SIG-M5 (cell line): Measurements from ENCODE around the gene KRTAP24-1.

Source experiments
- DNase-seq: peaks from one replicate; lab custom pipeline; 2025; lab: John Stamatoyannopoulos, UW

KRTAP24-1 gene, protein sequence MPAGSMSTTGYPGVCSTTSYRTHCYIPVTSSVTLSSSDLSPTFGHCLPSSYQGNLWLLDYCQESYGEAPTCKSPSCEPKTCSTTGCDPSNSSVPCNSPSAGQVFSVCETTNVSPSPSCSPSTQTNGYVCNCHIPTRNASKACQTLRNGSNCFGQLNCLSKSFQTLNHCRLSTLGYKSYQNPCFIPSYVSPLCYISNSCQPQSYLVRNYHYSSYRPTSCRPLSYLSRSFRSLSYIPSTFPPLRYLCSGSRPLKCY

GRCh38 chr21:30282850-30283249 is at the start of gene KRTAP24-1:
Gene KRTAP24-1, minus strand, starts transcription at chr21:30282950. Its CDS starts 18 bp downstream, at chr21:30282932.
- no peak for DNase-seq

DNA sequence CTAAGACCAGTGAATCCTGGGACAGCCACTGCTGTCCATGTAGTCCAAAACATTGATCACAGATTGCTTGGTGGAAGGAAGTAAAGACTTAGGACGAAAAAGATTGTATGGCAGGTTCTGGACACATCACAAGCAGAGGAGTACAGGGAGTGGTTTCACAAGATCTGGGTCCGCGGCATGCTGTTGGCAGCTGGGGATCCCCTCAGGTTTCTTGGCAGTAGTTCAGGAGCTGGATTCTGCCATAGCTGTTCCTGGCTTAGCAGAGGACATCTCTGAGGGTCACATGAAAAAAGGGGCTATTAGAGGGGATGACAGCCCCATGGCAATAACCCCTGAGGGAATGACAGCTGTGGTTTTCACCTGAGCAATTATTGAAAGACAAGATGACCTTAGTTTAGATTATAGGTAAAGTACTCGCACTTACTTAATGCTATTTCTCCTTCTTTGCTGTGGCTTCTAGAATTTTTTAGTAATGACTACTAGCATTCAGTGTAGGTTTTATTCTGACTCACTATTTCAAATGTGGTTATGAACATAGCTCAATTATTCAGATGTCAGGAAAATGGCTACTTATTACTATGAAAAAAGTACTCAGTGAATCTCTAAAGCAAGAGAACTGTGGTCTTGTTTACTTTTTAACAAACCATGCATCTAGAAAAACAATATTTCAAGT is 46.6 kb upstream of the KRTAP24-1 start:
- DNase-seq: no peak

DNA sequence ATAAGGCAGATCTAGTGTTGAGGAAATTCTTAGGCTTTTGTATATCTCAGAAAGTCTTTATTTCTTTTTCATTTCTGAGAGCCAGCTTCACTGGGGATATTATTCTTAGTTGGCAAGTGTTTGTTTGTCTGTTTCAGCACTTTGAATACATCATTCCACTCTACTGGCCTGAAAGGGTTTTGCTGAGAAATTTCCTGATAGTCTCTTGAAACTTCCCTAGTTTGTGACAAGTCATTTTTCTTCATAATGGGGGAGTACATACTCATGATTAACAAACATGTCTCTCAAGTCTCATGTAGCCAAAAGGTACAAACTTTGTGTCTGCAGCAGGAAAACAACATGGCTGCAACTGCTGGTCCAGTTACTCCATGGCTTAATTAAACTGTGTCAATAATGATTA is 43.6 kb upstream of the KRTAP24-1 start:
- DNase-seq: no peak

DNA sequence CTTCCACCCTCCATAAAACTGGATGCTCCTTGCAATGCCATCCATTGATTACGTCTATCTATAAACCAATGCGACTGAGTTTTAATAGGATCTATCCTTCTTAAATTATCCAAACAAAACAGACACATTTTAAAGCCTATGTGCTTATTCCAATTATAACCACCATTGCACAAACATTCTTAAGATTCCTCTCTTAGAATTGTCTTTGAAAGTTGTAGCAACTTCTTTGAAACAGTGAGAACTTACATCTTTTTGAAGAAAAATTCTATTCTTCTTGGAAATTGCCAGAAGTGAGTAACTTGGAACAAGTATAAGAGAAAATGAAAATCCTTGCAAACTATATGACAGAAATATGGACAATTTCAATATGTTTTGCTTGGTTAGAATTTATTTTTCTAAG is 37.5 kb upstream of the KRTAP24-1 start, which contains the start of gene KRTAP26-1:
Gene KRTAP26-1 (minus strand): TSS at position 101 of the 400 bp plus-strand sequence. CDS start 280 bp downstream, outside the sequence.
- no peak for DNase-seq

DNA sequence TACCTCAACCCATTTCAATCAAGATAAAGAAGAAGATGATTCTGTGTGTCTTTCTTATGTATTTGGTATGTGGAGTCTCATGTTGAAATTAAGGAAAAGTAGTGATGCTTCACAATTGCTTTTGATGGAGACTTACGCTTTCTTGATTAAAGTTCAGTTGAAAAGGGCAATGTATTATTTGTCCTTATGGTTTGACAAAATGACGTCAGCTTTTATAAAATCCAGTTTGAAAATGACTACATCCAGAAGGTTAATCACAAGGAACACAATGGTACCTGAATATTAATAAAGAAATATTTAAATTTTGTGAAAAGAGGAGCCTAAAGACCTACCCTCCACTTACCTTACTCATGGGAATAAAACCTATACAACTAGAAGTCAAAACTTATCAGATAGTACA is 33.0 kb upstream of the KRTAP24-1 start:
- no peak for DNase-seq

GRCh38 chr21:30306884-30307283 is 24.1 kb upstream of the KRTAP24-1 start:
- no peak for DNase-seq

DNA sequence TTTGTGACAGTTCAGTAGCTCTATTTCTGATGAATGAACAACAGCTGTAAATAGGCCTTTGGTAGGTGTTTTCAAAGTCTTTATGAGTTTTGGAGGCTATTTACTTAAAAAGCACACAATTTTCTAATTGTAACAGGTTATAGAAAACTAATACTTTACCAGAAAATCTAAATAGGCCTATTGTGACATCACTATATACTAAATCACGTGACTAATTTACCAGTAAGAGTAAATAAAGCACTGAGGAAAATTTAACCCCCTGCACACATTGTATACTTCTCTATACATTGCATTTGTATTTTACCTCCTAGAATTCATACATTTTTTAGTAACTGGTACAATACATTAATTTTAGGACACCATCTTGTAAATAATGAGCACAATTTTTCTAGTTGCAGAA is 22.4 kb upstream of the KRTAP24-1 start:
- no peak for DNase-seq

DNA sequence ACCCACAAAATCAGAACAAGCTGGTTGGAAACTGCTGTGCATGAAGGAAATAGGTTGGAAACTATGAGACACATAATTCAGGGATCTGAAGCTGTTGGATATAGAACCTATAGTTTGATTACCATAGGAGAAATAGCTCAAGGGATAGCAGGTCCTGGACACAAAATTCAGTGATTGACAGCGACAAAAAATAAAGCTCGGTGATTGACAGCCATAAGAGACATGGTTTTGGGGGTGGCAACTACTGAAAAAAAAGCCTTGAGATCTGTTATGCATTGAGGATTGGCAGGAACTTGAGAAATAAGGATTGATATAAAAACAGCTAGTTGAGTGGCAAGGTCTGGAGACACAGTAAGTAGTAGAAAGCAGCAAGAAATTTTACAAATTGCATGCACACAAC is 6.5 kb upstream of the KRTAP24-1 start, which contains the start of gene KRTAP25-1:
Gene KRTAP25-1 (minus strand): TSS at position 300 of the 400 bp plus-strand sequence. CDS start 24 bp downstream, at position 276.
- DNase-seq: no peak

DNA sequence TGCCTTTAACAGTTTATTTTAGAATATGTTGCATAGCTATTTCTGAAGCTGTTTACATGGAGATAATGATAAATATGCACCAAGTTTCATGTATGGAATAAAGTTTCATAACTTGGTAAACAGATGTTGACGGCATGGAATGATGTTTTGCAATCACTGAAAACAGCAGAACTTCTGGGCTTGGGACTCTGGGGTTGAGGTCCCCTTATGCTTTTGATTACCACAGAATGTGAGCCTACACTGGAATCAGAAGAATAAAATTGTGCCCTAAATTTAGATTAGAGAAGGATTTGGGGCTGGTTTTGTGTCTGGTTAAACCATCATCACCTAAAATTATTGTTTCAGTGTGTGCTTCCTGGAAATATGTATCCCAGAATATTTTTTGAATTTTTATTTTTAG is 11.1 kb downstream of the KRTAP24-1 start:
- no peak for DNase-seq

- no peak for DNase-seq
These were observed 11.6 kb downstream of the KRTAP24-1 start for GRCh38 chr21:30271156-30271555.

- DNase-seq: no peak
These were observed 12.8 kb downstream of the KRTAP24-1 start for GRCh38 chr21:30269803-30270530.

DNA sequence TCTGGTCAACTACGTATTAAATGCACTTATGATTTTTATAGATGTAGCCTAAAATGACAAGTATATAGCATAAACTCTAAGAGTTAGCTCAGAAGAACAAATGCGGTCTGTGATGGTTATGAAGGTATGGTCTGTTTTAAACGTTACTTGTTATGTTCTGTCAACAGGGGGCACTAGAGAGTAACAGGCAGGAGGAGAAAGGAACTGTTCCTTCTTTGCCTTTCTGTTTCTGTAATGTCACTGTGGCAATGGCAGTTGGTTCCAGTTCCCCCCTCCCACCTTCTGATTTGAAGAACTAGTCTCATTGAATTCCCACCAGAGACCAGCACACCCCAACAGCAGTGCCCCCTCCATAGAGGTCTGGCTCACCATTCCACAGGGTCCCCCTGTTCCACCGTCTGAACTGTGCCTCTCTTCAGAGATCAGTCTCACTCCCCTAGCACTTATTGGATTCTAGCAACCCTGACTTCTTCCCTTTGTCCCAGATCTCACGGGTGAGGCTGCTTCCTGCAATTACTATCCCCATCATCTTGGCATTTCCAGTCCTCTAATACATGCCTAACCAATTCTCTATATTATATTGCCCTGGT is 14.0 kb downstream of the KRTAP24-1 start:
- no peak for DNase-seq

DNA sequence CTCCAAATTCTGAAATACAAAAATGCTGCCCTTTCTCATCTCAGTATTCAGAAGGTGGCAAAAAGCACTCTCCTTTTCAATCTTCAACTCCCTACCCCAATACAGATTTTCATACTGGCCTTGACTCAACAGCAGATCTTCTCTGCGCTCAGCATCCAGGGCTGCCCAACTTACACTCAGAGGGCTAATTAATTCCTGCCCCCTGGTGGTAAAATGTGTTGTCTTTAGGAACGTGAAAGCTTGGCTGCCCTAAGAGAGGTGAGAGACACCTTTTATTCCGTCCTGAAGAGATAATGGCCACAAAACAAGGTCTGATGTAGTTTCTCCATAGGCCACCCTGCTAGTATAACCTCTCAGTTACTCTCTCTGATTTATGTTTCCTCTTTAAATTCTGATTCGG is 25.0 kb downstream of the KRTAP24-1 start:
- DNase-seq: no peak

DNA sequence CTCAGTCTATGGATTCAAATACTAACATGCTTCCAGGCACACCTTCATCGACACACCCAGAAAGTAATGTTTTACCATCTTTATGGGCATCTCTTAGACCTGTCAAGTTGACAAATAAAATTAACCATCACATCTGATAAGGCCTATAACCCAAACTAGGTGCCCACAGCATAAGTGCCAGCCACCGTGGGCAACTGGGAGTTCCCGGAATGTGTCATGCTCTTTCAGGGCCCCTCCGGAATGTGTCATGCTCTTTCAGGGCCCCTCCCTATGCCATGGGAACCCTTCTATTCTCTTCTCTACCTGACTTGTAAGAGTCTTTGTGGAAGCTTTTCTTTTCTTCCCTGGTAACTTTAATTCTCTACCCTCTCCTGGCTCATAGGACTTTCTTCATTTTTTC is 26.6 kb downstream of the KRTAP24-1 start:
- no peak for DNase-seq

DNA sequence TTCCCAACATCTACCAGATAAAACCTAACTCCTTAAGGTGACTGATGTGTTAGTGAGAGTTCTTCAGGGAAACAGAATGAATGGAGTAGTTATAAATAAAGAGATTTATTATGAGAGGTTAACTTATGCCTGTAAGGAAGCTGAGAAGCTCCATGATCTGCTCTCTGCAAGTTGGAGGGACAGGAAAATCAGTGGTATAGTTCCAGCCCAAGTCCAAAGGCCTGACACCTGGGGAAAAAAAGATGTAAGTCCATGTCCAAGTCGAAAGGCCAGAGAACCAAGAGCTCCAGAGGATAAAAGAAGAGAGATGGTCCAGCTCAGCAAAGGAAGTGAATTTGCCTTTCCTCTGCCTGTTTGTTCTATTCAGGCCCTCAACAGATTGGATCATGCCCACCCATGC is 27.1 kb downstream of the KRTAP24-1 start:
- no peak for DNase-seq

- DNase-seq: no peak
These were observed 31.0 kb downstream of the KRTAP24-1 start for GRCh38 chr21:30251781-30252180.

DNA sequence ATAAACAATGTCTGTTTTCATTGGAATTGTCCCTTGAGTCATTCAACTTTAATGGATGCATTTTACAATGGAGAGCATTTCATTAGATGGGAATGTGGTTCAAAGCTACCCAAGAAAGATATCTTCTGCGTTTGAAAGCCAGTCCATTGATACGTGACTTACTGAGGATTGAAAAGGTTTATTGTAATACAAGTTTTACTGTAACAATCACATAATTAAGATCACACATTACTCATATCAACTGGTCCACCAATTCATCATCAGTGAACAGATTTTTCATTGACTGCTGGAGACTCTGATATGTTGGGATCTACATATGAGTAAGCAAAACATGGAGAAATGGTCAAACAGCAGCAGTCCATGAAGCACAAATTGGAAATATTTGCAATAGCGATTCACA is 32.8 kb downstream of the KRTAP24-1 start:
- DNase-seq: no peak

DNA sequence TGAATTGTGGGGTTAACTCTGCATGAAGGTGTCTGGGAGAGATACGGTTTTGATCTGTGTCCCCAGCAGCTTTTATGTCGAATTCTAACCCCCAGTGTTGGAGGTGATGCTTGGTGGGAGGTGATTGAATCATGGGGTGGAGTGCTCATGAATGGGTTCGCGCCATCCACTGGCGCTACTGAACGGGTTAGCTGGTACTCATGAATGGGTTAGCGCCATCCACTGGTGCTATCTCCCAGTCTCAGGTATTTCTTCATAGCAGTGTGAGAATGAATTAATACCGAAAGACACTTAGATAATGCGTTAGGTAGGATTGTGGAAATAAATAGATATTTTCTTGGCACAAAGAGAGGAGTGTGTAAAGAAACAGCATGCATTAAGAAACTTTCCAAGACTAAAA is 33.9 kb downstream of the KRTAP24-1 start:
- no peak for DNase-seq

- DNase-seq: no peak
These were observed 37.7 kb downstream of the KRTAP24-1 start for GRCh38 chr21:30245061-30245460.

GRCh38 chr21:30243691-30244090 is 39.1 kb downstream of the KRTAP24-1 start:
- DNase-seq: no peak

- no peak for DNase-seq
These were observed 42.1 kb downstream of the KRTAP24-1 start for GRCh38 chr21:30240661-30241060.

DNA sequence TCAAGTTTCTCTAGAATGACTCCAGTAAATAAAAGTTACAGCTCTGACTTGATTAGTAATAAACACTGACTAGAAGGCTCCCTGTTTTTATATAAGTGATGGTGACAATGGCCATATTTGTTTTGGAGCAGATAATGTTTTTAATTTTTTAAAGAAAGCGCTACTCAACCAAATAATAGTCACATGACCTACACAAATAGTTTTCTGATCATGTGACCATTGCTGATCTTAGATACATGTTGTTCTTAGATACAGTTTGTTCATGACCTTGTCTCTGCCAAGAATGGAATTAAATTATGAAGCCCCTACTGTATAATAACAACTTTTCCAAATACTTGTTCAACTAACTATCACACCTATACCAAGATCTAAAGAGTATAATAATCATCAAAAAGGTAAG is 44.6 kb downstream of the KRTAP24-1 start:
- DNase-seq: no peak
